ENCODE results near the gene MGAT5.

Gene MGAT5

DNA sequence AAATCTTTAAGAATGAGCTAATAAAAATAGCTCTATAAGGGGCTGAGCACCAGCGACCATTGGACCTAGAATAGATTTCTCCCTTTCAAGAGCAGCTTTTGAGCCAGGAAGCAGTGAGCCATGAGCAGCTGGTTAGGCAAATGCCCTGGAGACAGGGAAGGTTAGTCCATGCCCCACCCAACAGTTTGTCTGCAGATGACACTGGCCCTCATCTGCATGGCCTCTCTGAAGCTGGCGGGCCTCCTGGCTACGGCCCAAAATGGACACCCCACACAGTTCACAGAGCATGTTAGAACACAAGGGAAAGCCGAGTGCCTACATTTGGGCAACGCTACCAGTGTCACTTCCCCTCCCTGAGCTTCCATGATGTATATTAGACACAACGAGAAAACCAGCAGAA lies 201.1 kb downstream of the MGAT5 start:
- CTCF ChIA-PET = interaction anchor here (1.0 to 2.2 kb wide), 7 partner anchors 12 to 568 kb away, joined by 3 to 9 read pairs (median 4); no protein-coding TSS in a partner anchor
- TF ChIP-seq, protein P1, sequence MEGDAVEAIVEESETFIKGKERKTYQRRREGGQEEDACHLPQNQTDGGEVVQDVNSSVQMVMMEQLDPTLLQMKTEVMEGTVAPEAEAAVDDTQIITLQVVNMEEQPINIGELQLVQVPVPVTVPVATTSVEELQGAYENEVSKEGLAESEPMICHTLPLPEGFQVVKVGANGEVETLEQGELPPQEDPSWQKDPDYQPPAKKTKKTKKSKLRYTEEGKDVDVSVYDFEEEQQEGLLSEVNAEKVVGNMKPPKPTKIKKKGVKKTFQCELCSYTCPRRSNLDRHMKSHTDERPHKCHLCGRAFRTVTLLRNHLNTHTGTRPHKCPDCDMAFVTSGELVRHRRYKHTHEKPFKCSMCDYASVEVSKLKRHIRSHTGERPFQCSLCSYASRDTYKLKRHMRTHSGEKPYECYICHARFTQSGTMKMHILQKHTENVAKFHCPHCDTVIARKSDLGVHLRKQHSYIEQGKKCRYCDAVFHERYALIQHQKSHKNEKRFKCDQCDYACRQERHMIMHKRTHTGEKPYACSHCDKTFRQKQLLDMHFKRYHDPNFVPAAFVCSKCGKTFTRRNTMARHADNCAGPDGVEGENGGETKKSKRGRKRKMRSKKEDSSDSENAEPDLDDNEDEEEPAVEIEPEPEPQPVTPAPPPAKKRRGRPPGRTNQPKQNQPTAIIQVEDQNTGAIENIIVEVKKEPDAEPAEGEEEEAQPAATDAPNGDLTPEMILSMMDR (IDR thresholded peaks at IDR 0.05; ENCODE audit: control extremely low read depth, extremely low read depth, low read depth, missing control alignments) = no peak
- DNase-seq (ENCODE audit: extremely low spot score) = no peak
- POLR2A ChIA-PET = no interaction called here

DNA sequence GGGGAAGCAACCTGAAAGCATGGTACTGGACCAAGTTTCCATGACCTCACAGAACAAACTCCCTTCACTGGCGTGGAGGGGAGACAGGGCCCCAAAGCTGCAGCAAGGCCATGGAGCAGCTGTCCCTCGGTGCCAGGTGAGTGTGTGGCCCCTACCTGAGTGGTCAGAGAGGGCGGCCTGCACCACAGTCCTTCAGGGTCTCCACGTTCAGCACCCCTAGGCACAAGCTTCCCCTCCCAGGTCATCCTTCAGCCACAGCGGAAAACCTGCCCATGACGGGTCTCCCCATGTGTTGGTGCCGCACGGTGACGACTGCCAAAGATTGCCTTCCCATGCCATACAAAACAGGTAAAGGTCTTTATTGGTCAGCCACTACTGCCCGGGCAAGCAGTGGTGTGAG lies 201.6 kb downstream of the MGAT5 start:
- POLR2A ChIA-PET = no interaction called here
- CTCF ChIA-PET = interaction anchor here (1.0 to 2.2 kb wide), 6 partner anchors 11 to 569 kb away, joined by 3 to 9 read pairs (median 4); no protein-coding TSS in a partner anchor
- no peak for DNase-seq (ENCODE audit: extremely low spot score)
- TF ChIP-seq, protein P1 (IDR thresholded peaks at IDR 0.05; ENCODE audit: control extremely low read depth, extremely low read depth, low read depth, missing control alignments) = no peak

DNA sequence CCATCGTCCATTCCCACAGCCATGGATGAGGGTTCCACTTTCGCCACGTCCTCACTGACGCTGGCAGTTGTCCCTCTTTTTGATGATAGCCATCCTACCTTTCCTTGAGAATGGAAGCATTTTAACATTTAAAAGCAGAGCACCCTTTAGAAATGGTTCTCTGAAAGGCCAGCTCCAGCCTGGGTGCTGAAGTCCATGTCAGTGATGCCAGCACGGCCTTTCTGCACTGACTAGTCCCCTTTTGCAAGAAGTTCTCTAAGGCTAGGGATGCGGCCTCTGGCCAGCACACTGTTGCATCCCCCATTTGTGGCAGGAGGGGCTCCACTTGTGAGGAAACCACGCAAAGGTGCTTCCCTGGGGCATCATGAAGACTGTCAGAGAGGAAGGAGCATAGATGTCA lies 203.5 kb downstream of the MGAT5 start:
- DNase-seq (ENCODE audit: extremely low spot score) = no peak
- POLR2A ChIA-PET = no interaction called here
- TF ChIP-seq, protein P1 (IDR thresholded peaks at IDR 0.05; ENCODE audit: control extremely low read depth, extremely low read depth, low read depth, missing control alignments) = no peak

DNA sequence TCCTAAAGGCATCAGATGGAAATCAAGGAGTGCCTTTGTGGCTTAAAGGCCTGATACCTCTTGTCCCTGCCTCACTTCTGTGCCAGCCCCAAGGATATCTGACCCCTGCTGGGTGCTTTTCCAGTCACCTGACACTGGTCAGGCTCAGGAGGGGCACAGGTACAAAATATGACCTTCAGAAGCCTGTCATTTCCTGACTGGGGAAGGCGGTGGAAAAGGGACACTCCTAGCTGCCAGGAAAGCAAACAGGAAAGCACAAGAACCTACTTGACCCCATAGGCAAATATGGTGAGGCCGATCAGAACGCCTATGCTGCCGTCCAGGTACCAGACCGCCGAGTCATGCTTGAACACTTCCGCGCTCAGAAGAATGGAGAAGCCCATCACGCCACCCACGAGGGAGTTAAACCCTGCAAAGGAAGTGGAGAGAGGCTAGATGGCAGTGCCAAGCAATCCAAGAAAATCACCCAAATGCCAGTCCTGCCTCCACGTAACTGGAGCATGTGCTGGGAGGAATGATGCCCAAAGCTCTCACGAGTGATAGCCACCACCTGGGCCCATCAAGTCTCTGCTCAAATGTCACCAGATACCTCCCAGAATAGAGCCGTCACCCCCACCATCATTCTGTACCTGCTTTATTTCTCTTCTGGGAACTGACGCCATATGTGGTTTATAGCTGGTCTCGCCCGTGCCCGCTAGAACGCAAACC lies 204.0 kb downstream of the MGAT5 start:
- DNase-seq (ENCODE audit: extremely low spot score) = no peak
- ChIA-PET POLR2A (no interaction called here), CTCF (interaction anchor here (0.6 to 0.7 kb wide), 2 partner anchors 8 to 10 kb away, joined by 3 read pairs; no protein-coding TSS in a partner anchor)
- TF ChIP-seq, protein P1 (IDR thresholded peaks at IDR 0.05; ENCODE audit: control extremely low read depth, extremely low read depth, low read depth, missing control alignments) = no peak

More for the DNA sequence above, 203.5 kb downstream of the MGAT5 start:
- CTCF ChIA-PET = interaction anchor here (0.7 kb wide), 1 partner anchor 10 kb away, joined by 3 read pairs; no protein-coding TSS in a partner anchor

DNA sequence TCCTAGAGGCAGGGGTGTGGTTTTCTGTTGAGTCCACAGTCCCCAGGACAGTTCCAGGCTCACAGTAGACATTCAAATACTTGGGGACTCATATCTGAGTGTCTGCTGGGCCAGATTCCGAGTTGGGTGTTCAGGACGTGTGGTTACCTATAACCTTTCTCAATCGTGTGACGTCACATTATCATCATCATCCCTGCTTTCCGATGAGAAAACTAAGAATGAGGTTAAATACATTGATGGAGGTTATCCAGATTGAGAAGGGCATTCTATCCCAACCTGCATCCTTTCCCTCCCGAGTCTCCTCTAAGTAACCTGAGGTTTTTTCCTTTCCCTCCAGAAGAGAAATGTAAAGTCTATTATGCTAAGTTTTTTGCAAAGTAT lies 204.6 kb downstream of the MGAT5 start:
- POLR2A ChIA-PET = no interaction called here
- DNase-seq (ENCODE audit: extremely low spot score) = no peak
- TF ChIP-seq, protein P1 (IDR thresholded peaks at IDR 0.05; ENCODE audit: control extremely low read depth, extremely low read depth, low read depth, missing control alignments) = no peak
- CTCF ChIA-PET = interaction anchor here (0.6 kb wide), 1 partner anchor 9 kb away, joined by 3 read pairs; no protein-coding TSS in a partner anchor

DNA sequence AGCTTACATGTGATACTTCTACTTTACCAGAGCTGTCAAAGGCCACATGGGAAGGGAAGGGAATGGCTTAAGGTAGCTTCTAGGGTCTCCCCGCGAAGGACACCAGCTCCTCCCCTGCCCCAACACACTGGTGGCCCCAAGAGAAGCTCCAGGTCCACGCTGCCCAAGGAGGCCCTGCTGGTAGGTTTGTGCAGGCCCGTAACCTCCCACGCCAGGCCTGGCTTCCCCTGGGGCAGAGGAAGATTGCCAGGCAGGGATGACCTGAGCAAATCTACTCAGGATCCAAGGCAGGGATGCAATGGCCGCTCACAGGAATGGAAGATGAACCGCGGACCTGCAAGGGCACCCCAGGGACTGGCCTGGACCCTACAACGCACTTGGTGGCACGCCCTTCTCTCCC lies 205.1 kb downstream of the MGAT5 start:
- TF ChIP-seq, protein P1 (IDR thresholded peaks at IDR 0.05; ENCODE audit: control extremely low read depth, extremely low read depth, low read depth, missing control alignments) = no peak
- ChIA-PET CTCF (interaction anchor here (0.6 kb wide), 1 partner anchor 10 kb away, joined by 3 read pairs; no protein-coding TSS in a partner anchor), POLR2A (no interaction called here)
- DNase-seq (ENCODE audit: extremely low spot score) = no peak

All from GM10248 (cell line).